IPS-NIHi11 (cell line): ENCODE measurements around the gene TTC1.
"Not testable (repeated sequence)": the region's sequence is repeated elsewhere in the genome, so short reads cannot be mapped to it uniquely, and the experiment has no call there.

ENCODE experiments used
- DNase-seq: peaks from one replicate; pipeline ENCODE4 v3.0.0; 2012; ENCODE audit warnings: mixed read lengths, low spot score

The TTC1 gene

GRCh38 chr5:160008877-160009590 lies at the start of gene TTC1:
Gene TTC1 (plus strand): TSS chr5:160009139. CDS start chr5:160010529, 1,390 bp downstream.
- peak; percentile 95 for DNase-seq

GRCh38 chr5:159961176-159962160 lies 47.5 kb upstream of the TTC1 start:
- no peak for DNase-seq

GRCh38 chr5:159962214-159962613 lies 46.7 kb upstream of the TTC1 start:
- no peak for DNase-seq

- no peak for DNase-seq
Measured at GRCh38 chr5:159963935-159964334, 45.0 kb upstream of the TTC1 start.

GRCh38 chr5:159965031-159965837 lies 43.7 kb upstream of the TTC1 start:
- peak; percentile 75 for DNase-seq

GRCh38 chr5:159965838-159966128 lies 43.2 kb upstream of the TTC1 start:
- not testable (repeated sequence) for DNase-seq

- no peak for DNase-seq
Measured at GRCh38 chr5:159969966-159970365, 39.0 kb upstream of the TTC1 start.

- DNase-seq = no peak
Measured at GRCh38 chr5:159971038-159971437, 37.9 kb upstream of the TTC1 start.

- no peak for DNase-seq
Measured at GRCh38 chr5:159971514-159971913, 37.4 kb upstream of the TTC1 start.

GRCh38 chr5:159971931-159972461 lies 36.9 kb upstream of the TTC1 start:
- peak; percentile 67 for DNase-seq

GRCh38 chr5:159972538-159973362 lies 36.2 kb upstream of the TTC1 start:
- DNase-seq = peak; percentile 30

- DNase-seq = peak; percentile 46
Measured at GRCh38 chr5:159975462-159976019, 33.4 kb upstream of the TTC1 start.

GRCh38 chr5:159976921-159977320 lies 32.0 kb upstream of the TTC1 start:
- DNase-seq = no peak

- DNase-seq = no peak
Measured at GRCh38 chr5:159978358-159978757, 30.6 kb upstream of the TTC1 start.

- DNase-seq = no peak
Measured at GRCh38 chr5:159982421-159983173, 26.3 kb upstream of the TTC1 start.

- peak; percentile 91 for DNase-seq
Measured at GRCh38 chr5:159987031-159987674, 21.8 kb upstream of the TTC1 start.

GRCh38 chr5:159990506-159990905 lies 18.4 kb upstream of the TTC1 start:
- DNase-seq = no peak

- no peak for DNase-seq
Measured at GRCh38 chr5:159992566-159992965, 16.4 kb upstream of the TTC1 start.

GRCh38 chr5:159993194-159993593 lies 15.7 kb upstream of the TTC1 start:
- no peak for DNase-seq

- no peak for DNase-seq
Measured at GRCh38 chr5:159995907-159996306, 13.0 kb upstream of the TTC1 start.
